GM12878 (cell line): ENCODE data around the gene UFSP2. TPM values are rescaled to one million over a fixed set of nuclear protein-coding genes. Genes with fewer than 3 reads are reported as not detected.

Source experiments
- ATAC-seq: fragments of 200-7000 bp; cut with Tn5 transposase; 3 replicates; pipeline ENCODE4 v1.9.1; 2020; ENCODE audit warnings: mild to moderate bottlenecking, moderate library complexity
- BruUV-seq: library from RNA; stranded (reverse); fragments of 400-500 nt; replicated peaks from 2 replicates; lab custom pipeline; 2021; lab: Mats Ljungman, UMichigan
- CTCF ChIA-PET: fragments of 300-600 bp; sonication (Branson Sonifier 250); formaldehyde crosslinking; extraction: SDS; loops from one replicate; lab custom pipeline; 2021; ENCODE audit warnings: inconsistent platforms; lab: Yijun Ruan, JAX
- POLR2A ChIA-PET: fragments of 350-600 bp; formaldehyde crosslinking; extraction: SDS; loops from one replicate; lab custom pipeline; 2021; ENCODE audit warnings: inconsistent platforms; lab: Charles Lee
- RAD21 ChIA-PET: fragments of 300-600 bp; sonication (Branson Sonifier 250); formaldehyde crosslinking; loops from one replicate; lab custom pipeline; 2023; ENCODE audit warnings: antibody characterized with exemption; ENCODE audit not compliant: unreplicated experiment; lab: Charles Lee
- SMC1A ChIA-PET: fragments of 300-600 bp; sonication (Branson Sonifier 250); formaldehyde crosslinking; loops from one replicate; lab custom pipeline; 2023; ENCODE audit not compliant: unreplicated experiment, uncharacterized antibody; lab: Charles Lee
- DNase-seq: peaks from one replicate; pipeline ENCODE4 v3.0.0-alpha.2; 2011; ENCODE audit warnings: low read depth, low spot score
- FAIRE-seq: peaks from 3 replicates; lab custom pipeline; 2011; peaks lifted over from hg19 to GRCh38; lab: Jason Lieb, UNC
- H2AFZ ChIP-seq: 2 replicates; pipeline ENCODE4 v1.6.0; 2011; ENCODE audit warnings: low read depth, low read length, control low read depth; ENCODE audit not compliant: control insufficient read depth
- H3K27ac ChIP-seq: 2 replicates; pipeline ENCODE4 v1.5.1; 2011; ENCODE audit warnings: control low read depth; ENCODE audit not compliant: control insufficient read depth, insufficient read depth
- H3K27me3 ChIP-seq, 2 experiments: replicated peaks in 1 of 2; 2 replicates each; pipeline versions ENCODE4 v1.6.0 to v1.6.1; 2011; ENCODE audit warnings: low read length in 1 of 2; ENCODE audit not compliant: control insufficient read depth in 2 of 2, insufficient read depth in 2 of 2
- H3K36me3 ChIP-seq, 2 experiments: 2 replicates each; pipeline ENCODE4 v1.5.1; 2011; ENCODE audit warnings: low read length in 1 of 2; ENCODE audit not compliant: control insufficient read depth in 2 of 2, insufficient read depth in 2 of 2
- H3K4me1 ChIP-seq: 2 replicates; pipeline ENCODE4 v1.6.1; 2011; ENCODE audit warnings: mild to moderate bottlenecking, low read length, moderate library complexity, mixed read lengths; ENCODE audit not compliant: control insufficient read depth, insufficient read depth
- H3K4me2 ChIP-seq: 2 replicates; pipeline ENCODE4 v1.6.0; 2011; ENCODE audit warnings: control low read depth; ENCODE audit not compliant: control insufficient read depth, insufficient read depth
- H3K4me3 ChIP-seq: fragments of 200-600 bp; sonication (generic); 2 replicates; pipeline ENCODE4 v1.5.1; 2016
- H3K79me2 ChIP-seq: 2 replicates; pipeline ENCODE4 v1.6.0; 2011; ENCODE audit warnings: low read length; ENCODE audit not compliant: control insufficient read depth, insufficient read depth
- H3K9ac ChIP-seq: 2 replicates; pipeline ENCODE4 v1.8.0; 2011; ENCODE audit warnings: low read length, control low read depth, mixed read lengths; ENCODE audit not compliant: control insufficient read depth, insufficient read depth
- H3K9me3 ChIP-seq: replicated peaks from 3 replicates; pipeline ENCODE4 v1.5.1; 2011; ENCODE audit warnings: mild to moderate bottlenecking, low read length; ENCODE audit not compliant: control insufficient read depth, insufficient read depth
- H4K20me1 ChIP-seq: 2 replicates; pipeline ENCODE4 v1.6.0; 2011; ENCODE audit not compliant: control insufficient read depth, insufficient read depth
- EGR1 ChIP-seq, 2 experiments: IDR thresholded peaks; 1 replicate in 1 of 2; 2 replicates in 1 of 2; pipeline ENCODE4 v1.6.1; 2011 to 2012; ENCODE audit warnings: low read depth in 2 of 2, low read length in 2 of 2, borderline replicate concordance in 1 of 2, mild to moderate bottlenecking in 1 of 2, moderate library complexity in 1 of 2
- ETV6 ChIP-seq, 2 experiments: fragments of 450-650 bp in 1 of 2; IDR thresholded peaks in 1 of 2; conservative IDR thresholded peaks in 1 of 2; 2 replicates each; pipeline ENCODE4 v1.6.1; 2014; ENCODE audit warnings: antibody characterized with exemption in 1 of 2, borderline replicate concordance in 1 of 2, low read depth in 1 of 2, mild to moderate bottlenecking in 1 of 2, moderate library complexity in 1 of 2
- MEF2A ChIP-seq: IDR thresholded peaks from 2 replicates; pipeline ENCODE4 v1.6.1; 2011; ENCODE audit warnings: low read depth, mild to moderate bottlenecking, low read length, moderate library complexity; ENCODE audit not compliant: insufficient read depth
- POLR2A ChIP-seq: IDR thresholded peaks from 2 replicates; pipeline ENCODE4 v1.6.1; 2011; ENCODE audit warnings: low read depth, mild to moderate bottlenecking, low read length
- SIN3A ChIP-seq: IDR thresholded peaks from 2 replicates; pipeline ENCODE4 v1.6.1; 2012; ENCODE audit warnings: low read depth, low read length, improper control_type of control experiment
- WGBS: methylation state at CpG from one replicate; pipeline ENCODE4 v1.1.6; 2016; ENCODE audit warnings: low lambda C conversion rate; ENCODE audit not compliant: insufficient replicate concordance, insufficient coverage; ENCODE audit errors: missing lambda C conversion rate; 5-methylcytosine and 5-hydroxymethylcytosine counted together
- in situ Hi-C: fragments of 300-500 bp; cut with MboI; formaldehyde crosslinking; loops from 9 replicates; pipeline ENCODE4 v1.14.3; 2018; ENCODE audit warnings: mixed read lengths
- intact Hi-C: fragments of 100-400 bp; cut with micrococcal nuclease; formaldehyde crosslinking; loops from one replicate; pipeline ENCODE4 v1.14.2; 2022; ENCODE audit not compliant: unreplicated experiment
- polyA plus RNA-seq, 11 experiments: library from polyadenylated mRNA; depleted of rRNA in 4 of 11; unstranded in 6 of 11; stranded (reverse) in 5 of 11; fragments of >200 nt; fragmentation: Nextera tagmentation in 4 of 11; fragmentation: Illumina TruSeq in 1 of 11; extraction: Ambion mirVana in 4 of 11; extraction: Trizol in 1 of 11; gene quantifications; 1 replicate in 1 of 11; 2 replicates in 10 of 11; pipeline versions ENCODE4 v1.2.1 to v1.2.3, GENCODE V29; 2011 to 2016; ENCODE audit warnings: inconsistent platforms in 2 of 11, missing spikeins in 2 of 11, low read depth in 1 of 11
- total RNA-seq, 4 experiments: library from RNA; depleted of rRNA in 3 of 4; stranded (reverse); fragments of >200 nt in 3 of 4; fragmentation: Illumina TruSeq in 1 of 4; extraction: Trizol in 1 of 4; gene quantifications; 2 replicates each; pipeline versions ENCODE4 v1.2.1 to v1.2.3, GENCODE V29; 2013 to 2021
- TF ChIP-seq, protein P1 (sequence below): fragments of 450-650 bp; IDR thresholded peaks from 2 replicates; pipeline ENCODE4 v1.6.1; 2018; ENCODE audit warnings: mild to moderate bottlenecking, low read depth, moderate library complexity; ENCODE audit not compliant: partially characterized antibody
- TF ChIP-seq, protein P2 (sequence below): fragments of 450-650 bp; IDR thresholded peaks from 2 replicates; pipeline ENCODE4 v1.6.1; 2017; ENCODE audit warnings: borderline replicate concordance
- TF ChIP-seq, protein P3 (sequence below): IDR thresholded peaks from 2 replicates; pipeline ENCODE4 v1.6.1; 2012; ENCODE audit warnings: mild to moderate bottlenecking, low read depth, low read length
- TF ChIP-seq, protein P4 (sequence below): IDR thresholded peaks from 2 replicates; pipeline ENCODE4 v1.6.1; 2012; ENCODE audit warnings: low read depth, low read length, improper control_type of control experiment
- TF ChIP-seq, protein P5 (sequence below): fragments of 450-650 bp; formaldehyde crosslinking; IDR thresholded peaks from 2 replicates; pipeline ENCODE4 v1.4.0; 2020; ENCODE audit warnings: mild to moderate bottlenecking, moderate library complexity

The UFSP2 gene
- total and polyA plus RNA-seq, 10 of the 15 experiments (the other 5 are each of a cell fraction or from before 2014, with no cell fraction given) = 25.4 to 53.1 (median 37.7) TPM

DNA sequence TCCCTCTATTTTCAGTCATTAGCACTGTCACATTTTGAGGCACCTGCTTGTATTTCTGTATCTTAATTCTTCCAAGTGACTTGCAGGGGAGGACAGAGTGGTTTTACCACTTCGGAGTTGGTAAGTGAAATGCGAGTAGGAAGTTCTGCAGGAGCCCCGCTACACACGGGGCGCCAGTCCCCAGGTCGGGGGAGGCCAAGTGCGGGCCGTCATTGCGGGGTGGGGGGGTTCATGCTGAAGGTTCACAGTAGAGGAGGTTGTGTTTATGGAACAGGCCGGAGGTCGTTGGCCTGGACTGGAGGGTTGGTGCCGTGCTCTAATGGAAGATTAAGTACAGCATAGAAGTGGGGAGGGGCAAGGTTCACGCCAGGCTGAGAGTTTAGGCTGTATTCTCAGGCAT lies 74.1 kb downstream of the UFSP2 start:
- ATAC-seq (no peak), FAIRE-seq (no peak), DNase-seq (no peak)
- H3K4me3 ChIP-seq = no peak overlapping the region
- POLR2A ChIA-PET = interaction anchor here (0.8 to 3.8 kb wide), 2 partner anchors 12 to 43 kb away, joined by 4 to 24 read pairs; no protein-coding TSS in a partner anchor
- peaks cover 25% of the 10 kb centered on the region for H3K4me1 ChIP-seq
- RAD21 ChIA-PET = interaction anchor here (1.2 to 3.1 kb wide), 2 partner anchors 10 to 45 kb away, joined by 5 to 14 read pairs; no protein-coding TSS in a partner anchor
- no peak overlapping the region for H2AFZ ChIP-seq
- SMC1A ChIA-PET = interaction anchor here (0.9 to 3.7 kb wide), 6 partner anchors 11 to 168 kb away, joined by 3 to 31 read pairs (median 3); no protein-coding TSS in a partner anchor
- H3K27me3 ChIP-seq = no peaks in the 10 kb centered on the region
- in situ Hi-C loops (no loop called here), intact Hi-C loops (no loop called here)
- no peaks in the 10 kb centered on the region for H4K20me1 ChIP-seq
- no peaks in the 10 kb centered on the region for H3K79me2 ChIP-seq
- 94% methylated on average over 13 of the region's 13 CpGs for WGBS
- peaks cover 18 to 47% of the 10 kb centered on the region in 2 experiments for H3K36me3 ChIP-seq
- CTCF ChIA-PET = interaction anchor here (1.0 to 1.9 kb wide), 3 partner anchors 45 to 140 kb away, joined by 3 to 14 read pairs (median 4); no protein-coding TSS in a partner anchor
- no peak overlapping the region for H3K9ac ChIP-seq
- no peaks in the 10 kb centered on the region; the same call in 2 of the 3 replicates for H3K9me3 ChIP-seq
- H3K4me2 ChIP-seq = no peak overlapping the region
- no TSS peak for BruUV-seq
- H3K27ac ChIP-seq = peak overlapping the region; percentile 54
- TF ChIP-seq, protein P1, sequence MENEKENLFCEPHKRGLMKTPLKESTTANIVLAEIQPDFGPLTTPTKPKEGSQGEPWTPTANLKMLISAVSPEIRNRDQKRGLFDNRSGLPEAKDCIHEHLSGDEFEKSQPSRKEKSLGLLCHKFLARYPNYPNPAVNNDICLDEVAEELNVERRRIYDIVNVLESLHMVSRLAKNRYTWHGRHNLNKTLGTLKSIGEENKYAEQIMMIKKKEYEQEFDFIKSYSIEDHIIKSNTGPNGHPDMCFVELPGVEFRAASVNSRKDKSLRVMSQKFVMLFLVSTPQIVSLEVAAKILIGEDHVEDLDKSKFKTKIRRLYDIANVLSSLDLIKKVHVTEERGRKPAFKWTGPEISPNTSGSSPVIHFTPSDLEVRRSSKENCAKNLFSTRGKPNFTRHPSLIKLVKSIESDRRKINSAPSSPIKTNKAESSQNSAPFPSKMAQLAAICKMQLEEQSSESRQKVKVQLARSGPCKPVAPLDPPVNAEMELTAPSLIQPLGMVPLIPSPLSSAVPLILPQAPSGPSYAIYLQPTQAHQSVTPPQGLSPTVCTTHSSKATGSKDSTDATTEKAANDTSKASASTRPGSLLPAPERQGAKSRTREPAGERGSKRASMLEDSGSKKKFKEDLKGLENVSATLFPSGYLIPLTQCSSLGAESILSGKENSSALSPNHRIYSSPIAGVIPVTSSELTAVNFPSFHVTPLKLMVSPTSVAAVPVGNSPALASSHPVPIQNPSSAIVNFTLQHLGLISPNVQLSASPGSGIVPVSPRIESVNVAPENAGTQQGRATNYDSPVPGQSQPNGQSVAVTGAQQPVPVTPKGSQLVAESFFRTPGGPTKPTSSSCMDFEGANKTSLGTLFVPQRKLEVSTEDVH = no peak
- TF ChIP-seq MEF2A (no peak), POLR2A (no peak; the same call in 1 of the 2 replicates), EGR1 (IDR thresholded peaks at IDR 0.05; ENCODE audit: borderline replicate concordance in 1 of 2, low read depth in 2 of 2, low read length in 2 of 2) (no peak), ETV6 (conservative IDR thresholded peaks at IDR 0.05 in 1 of 2, IDR thresholded peaks at IDR 0.05 in 1 of 2; ENCODE audit: borderline replicate concordance in 1 of 2, low read depth in 1 of 2) (no peak), SIN3A (no peak)
- TF ChIP-seq, protein P2, sequence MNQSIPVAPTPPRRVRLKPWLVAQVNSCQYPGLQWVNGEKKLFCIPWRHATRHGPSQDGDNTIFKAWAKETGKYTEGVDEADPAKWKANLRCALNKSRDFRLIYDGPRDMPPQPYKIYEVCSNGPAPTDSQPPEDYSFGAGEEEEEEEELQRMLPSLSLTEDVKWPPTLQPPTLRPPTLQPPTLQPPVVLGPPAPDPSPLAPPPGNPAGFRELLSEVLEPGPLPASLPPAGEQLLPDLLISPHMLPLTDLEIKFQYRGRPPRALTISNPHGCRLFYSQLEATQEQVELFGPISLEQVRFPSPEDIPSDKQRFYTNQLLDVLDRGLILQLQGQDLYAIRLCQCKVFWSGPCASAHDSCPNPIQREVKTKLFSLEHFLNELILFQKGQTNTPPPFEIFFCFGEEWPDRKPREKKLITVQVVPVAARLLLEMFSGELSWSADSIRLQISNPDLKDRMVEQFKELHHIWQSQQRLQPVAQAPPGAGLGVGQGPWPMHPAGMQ = no peak
- TF ChIP-seq, protein P3, sequence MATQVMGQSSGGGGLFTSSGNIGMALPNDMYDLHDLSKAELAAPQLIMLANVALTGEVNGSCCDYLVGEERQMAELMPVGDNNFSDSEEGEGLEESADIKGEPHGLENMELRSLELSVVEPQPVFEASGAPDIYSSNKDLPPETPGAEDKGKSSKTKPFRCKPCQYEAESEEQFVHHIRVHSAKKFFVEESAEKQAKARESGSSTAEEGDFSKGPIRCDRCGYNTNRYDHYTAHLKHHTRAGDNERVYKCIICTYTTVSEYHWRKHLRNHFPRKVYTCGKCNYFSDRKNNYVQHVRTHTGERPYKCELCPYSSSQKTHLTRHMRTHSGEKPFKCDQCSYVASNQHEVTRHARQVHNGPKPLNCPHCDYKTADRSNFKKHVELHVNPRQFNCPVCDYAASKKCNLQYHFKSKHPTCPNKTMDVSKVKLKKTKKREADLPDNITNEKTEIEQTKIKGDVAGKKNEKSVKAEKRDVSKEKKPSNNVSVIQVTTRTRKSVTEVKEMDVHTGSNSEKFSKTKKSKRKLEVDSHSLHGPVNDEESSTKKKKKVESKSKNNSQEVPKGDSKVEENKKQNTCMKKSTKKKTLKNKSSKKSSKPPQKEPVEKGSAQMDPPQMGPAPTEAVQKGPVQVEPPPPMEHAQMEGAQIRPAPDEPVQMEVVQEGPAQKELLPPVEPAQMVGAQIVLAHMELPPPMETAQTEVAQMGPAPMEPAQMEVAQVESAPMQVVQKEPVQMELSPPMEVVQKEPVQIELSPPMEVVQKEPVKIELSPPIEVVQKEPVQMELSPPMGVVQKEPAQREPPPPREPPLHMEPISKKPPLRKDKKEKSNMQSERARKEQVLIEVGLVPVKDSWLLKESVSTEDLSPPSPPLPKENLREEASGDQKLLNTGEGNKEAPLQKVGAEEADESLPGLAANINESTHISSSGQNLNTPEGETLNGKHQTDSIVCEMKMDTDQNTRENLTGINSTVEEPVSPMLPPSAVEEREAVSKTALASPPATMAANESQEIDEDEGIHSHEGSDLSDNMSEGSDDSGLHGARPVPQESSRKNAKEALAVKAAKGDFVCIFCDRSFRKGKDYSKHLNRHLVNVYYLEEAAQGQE = no peak
- TF ChIP-seq, protein P4, sequence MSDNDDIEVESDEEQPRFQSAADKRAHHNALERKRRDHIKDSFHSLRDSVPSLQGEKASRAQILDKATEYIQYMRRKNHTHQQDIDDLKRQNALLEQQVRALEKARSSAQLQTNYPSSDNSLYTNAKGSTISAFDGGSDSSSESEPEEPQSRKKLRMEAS = no peak
- TF ChIP-seq, protein P5, sequence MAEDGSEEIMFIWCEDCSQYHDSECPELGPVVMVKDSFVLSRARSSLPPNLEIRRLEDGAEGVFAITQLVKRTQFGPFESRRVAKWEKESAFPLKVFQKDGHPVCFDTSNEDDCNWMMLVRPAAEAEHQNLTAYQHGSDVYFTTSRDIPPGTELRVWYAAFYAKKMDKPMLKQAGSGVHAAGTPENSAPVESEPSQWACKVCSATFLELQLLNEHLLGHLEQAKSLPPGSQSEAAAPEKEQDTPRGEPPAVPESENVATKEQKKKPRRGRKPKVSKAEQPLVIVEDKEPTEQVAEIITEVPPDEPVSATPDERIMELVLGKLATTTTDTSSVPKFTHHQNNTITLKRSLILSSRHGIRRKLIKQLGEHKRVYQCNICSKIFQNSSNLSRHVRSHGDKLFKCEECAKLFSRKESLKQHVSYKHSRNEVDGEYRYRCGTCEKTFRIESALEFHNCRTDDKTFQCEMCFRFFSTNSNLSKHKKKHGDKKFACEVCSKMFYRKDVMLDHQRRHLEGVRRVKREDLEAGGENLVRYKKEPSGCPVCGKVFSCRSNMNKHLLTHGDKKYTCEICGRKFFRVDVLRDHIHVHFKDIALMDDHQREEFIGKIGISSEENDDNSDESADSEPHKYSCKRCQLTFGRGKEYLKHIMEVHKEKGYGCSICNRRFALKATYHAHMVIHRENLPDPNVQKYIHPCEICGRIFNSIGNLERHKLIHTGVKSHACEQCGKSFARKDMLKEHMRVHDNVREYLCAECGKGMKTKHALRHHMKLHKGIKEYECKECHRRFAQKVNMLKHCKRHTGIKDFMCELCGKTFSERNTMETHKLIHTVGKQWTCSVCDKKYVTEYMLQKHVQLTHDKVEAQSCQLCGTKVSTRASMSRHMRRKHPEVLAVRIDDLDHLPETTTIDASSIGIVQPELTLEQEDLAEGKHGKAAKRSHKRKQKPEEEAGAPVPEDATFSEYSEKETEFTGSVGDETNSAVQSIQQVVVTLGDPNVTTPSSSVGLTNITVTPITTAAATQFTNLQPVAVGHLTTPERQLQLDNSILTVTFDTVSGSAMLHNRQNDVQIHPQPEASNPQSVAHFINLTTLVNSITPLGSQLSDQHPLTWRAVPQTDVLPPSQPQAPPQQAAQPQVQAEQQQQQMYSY (CRISPR knock-in tag) = no peak
